ENCODE data around the gene REC8. TPM values are rescaled to one million over a fixed set of nuclear protein-coding genes. Genes with fewer than 3 reads are reported as not detected.

Gene REC8
- total and polyA plus RNA-seq, 10 of the 15 experiments (the other 5 are each of a cell fraction or from before 2014, with no cell fraction given): 4.2 to 76.9 (median 29.1) TPM

GRCh38 chr14:24226473-24226872 is 54.6 kb downstream of the REC8 start:
- Histone ChIP-seq H3K27me3 (replicated peaks in 1 of 2; ENCODE audit: control insufficient read depth in 2 of 2, insufficient read depth in 2 of 2, low read length in 1 of 2) (no peaks in the 10 kb centered on the region), H3K27ac (ENCODE audit: control insufficient read depth, insufficient read depth) (no peak overlapping the region), H3K9ac (ENCODE audit: control insufficient read depth, insufficient read depth, low read length) (no peak overlapping the region), H3K36me3 (ENCODE audit: control insufficient read depth in 2 of 2, insufficient read depth in 2 of 2, low read length in 1 of 2) (no peaks in the 10 kb centered on the region; a peak in 1 of 4 replicates), H3K4me3 (no peak overlapping the region), H3K4me2 (ENCODE audit: control insufficient read depth, insufficient read depth) (no peak overlapping the region), H3K4me1 (ENCODE audit: control insufficient read depth, insufficient read depth, low read length) (peaks cover 3% of the 10 kb centered on the region; the same call in 1 of the 2 replicates), H2AFZ (ENCODE audit: control insufficient read depth, low read depth, low read length) (no peak overlapping the region), H4K20me1 (ENCODE audit: control insufficient read depth, insufficient read depth) (no peaks in the 10 kb centered on the region), H3K79me2 (ENCODE audit: control insufficient read depth, insufficient read depth, low read length) (peaks cover 13% of the 10 kb centered on the region), H3K9me3 (replicated peaks; ENCODE audit: control insufficient read depth, insufficient read depth, low read length) (no peaks in the 10 kb centered on the region)
- no TSS peak for BruUV-seq (replicated peaks)
- no peak for FAIRE-seq
- ATAC-seq: no peak
- POLR2A ChIA-PET: interaction anchor here (0.7 kb wide), 1 partner anchor 62 kb away, joined by 4 read pairs; no protein-coding TSS in a partner anchor
- SMC1A ChIA-PET (ENCODE audit: uncharacterized antibody, unreplicated experiment): no interaction called here
- RAD21 ChIA-PET (ENCODE audit: unreplicated experiment): interaction anchor here (1.4 kb wide), 1 partner anchor 16 kb away, joined by 7 read pairs; the partner anchor contains the start of gene TINF2
- in situ Hi-C loops (cut with MboI) (no loop called here), intact Hi-C loops (cut with micrococcal nuclease; ENCODE audit: unreplicated experiment) (no loop called here)
- CTCF ChIA-PET: interaction anchor here (0.8 to 2.7 kb wide), 4 partner anchors 11 to 81 kb away, joined by 3 to 14 read pairs (median 3); partner anchors contain the start of genes CHMP4A, CIDEB, MDP1 and TINF2
- no peak for DNase-seq (ENCODE audit: low read depth, low spot score)
- WGBS (ENCODE audit: insufficient coverage, insufficient replicate concordance, low lambda C conversion rate, missing lambda C conversion rate): 100% methylated on average over 1 of the region's 1 CpG
- TF ChIP-seq SP1 (IDR thresholded peaks at IDR 0.05; ENCODE audit: low read depth, low read length): no peak
- TF ChIP-seq BRCA1 (IDR thresholded peaks at IDR 0.05; ENCODE audit: low read depth, low read length): no peak
- no peak for TF ChIP-seq IKZF1 (conservative IDR thresholded peaks at IDR 0.05)
- TF ChIP-seq ZBTB4 (CRISPR knock-in tag; IDR thresholded peaks at IDR 0.05): no peak
- TF ChIP-seq CEBPZ (IDR thresholded peaks at IDR 0.05; ENCODE audit: low read depth, low read length): no peak
- no peak for TF ChIP-seq MAX (IDR thresholded peaks at IDR 0.05; ENCODE audit: low read depth, low read length)
- TF ChIP-seq ZNF24 (IDR thresholded peaks at IDR 0.05): no peak
- no peak for TF ChIP-seq CUX1 (IDR thresholded peaks at IDR 0.05; ENCODE audit: insufficient replicate concordance, low read depth, low read length)
- no peak for TF ChIP-seq ESRRA (IDR thresholded peaks at IDR 0.05; ENCODE audit: low read length)
- no peak for TF ChIP-seq SUPT20H (IDR thresholded peaks at IDR 0.05; ENCODE audit: borderline replicate concordance, control insufficient read depth, low read depth, low read length)
- no peak for TF ChIP-seq ZZZ3 (IDR thresholded peaks at IDR 0.05; ENCODE audit: control insufficient read depth, insufficient read length, low read depth)
- no peak for TF ChIP-seq EGR1 (IDR thresholded peaks at IDR 0.05; ENCODE audit: borderline replicate concordance in 1 of 2, low read depth in 2 of 2, low read length in 2 of 2)
